ENCODE measurements around the gene PGAP6.

Gene PGAP6

DNA sequence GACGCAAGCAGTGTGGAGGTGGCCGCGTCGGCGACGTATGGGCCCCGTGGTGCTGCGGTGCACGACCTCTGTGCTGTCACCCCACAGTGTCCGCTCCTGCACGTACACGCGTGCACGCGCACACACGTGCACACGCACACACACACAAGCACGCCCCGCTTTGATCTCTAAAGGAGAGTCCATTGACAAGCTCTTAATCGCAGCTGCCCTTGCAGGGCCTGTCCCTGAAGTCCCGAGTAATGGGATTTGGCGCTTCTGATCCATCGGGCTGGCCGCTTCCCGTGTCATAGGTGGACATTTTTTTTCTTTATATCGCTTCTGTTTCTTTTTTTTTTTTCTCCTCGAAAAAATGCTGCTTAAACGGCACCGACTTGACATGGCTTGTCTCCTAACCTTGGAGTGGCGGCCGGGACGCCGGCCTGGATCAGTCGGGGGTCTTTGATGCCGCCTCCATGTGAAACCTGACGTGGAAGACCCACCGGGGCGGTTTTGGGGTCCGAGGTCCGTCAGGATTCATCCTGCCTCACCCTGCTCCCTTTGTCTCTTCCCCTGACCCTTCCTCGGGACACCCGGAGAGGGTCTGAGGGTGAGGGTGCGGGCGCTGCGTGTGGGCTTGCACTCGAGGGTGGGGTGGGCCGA lies 21.0 kb downstream of the PGAP6 start:
- Histone ChIP-seq H3K36me3 (ENCODE audit: insufficient read depth, low read depth, low read length) (no peaks in the 10 kb centered on the region), H3K4me1 (ENCODE audit: insufficient read depth, low read length) (no peaks in the 10 kb centered on the region), H3K27me3 (ENCODE audit: insufficient read depth, low read length) (no peaks in the 10 kb centered on the region), H3K9me3 (ENCODE audit: insufficient read depth, low read depth, low read length) (no peaks in the 10 kb centered on the region), H3K9ac (ENCODE audit: low read depth, low read length) (no peak overlapping the region), H3K4me3 (ENCODE audit: low read length) (no peak overlapping the region), H3K27ac (ENCODE audit: low read length) (no peak overlapping the region)

DNA sequence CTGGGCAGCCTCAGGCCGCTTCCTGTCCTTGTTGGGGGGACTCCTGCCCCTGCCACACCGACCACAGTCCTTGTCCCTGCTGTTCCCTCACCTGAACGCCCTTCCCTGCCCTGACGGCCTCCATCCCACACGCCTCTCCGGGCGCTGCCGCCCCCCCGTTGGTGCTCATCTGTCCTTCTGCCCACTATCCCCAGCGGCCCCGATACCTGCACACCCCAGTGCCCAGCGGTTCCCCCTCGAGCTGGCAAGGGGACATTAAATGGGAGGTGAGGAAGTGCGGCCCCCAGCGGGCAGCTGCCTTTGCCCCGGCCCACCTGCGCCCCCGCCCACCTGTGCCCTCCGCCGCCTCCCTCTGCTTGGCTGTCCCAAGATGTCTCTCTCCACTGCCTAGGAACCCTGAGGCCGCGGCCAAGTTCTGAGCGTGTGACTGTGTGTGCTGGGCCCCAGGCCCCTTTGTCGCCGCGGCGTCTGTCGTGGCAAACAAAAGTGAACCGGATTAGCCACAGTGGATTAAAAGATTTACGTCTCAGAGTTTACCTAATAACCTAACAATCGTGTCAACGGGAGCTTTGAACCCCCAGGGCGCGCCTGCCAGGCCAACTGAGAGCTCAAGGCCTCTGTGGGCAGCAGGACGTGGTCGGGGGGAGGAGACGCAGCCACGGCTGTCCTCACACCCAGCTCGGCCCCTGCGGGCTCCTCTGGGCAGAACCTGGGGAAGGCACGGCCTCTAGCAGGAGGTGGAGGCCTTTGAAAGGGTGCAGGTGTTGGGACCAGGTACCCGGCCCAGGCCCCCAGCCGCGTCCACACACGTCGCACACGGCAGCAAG lies 21.7 kb downstream of the PGAP6 start:
- Histone ChIP-seq H3K27me3 (ENCODE audit: insufficient read depth, low read length) (no peaks in the 10 kb centered on the region), H3K9ac (ENCODE audit: low read depth, low read length) (no peak overlapping the region), H3K9me3 (ENCODE audit: insufficient read depth, low read depth, low read length) (no peaks in the 10 kb centered on the region), H3K4me1 (ENCODE audit: insufficient read depth, low read length) (no peaks in the 10 kb centered on the region), H3K36me3 (ENCODE audit: insufficient read depth, low read depth, low read length) (no peaks in the 10 kb centered on the region), H3K27ac (ENCODE audit: low read length) (no peak overlapping the region), H3K4me3 (ENCODE audit: low read length) (no peak overlapping the region)

DNA sequence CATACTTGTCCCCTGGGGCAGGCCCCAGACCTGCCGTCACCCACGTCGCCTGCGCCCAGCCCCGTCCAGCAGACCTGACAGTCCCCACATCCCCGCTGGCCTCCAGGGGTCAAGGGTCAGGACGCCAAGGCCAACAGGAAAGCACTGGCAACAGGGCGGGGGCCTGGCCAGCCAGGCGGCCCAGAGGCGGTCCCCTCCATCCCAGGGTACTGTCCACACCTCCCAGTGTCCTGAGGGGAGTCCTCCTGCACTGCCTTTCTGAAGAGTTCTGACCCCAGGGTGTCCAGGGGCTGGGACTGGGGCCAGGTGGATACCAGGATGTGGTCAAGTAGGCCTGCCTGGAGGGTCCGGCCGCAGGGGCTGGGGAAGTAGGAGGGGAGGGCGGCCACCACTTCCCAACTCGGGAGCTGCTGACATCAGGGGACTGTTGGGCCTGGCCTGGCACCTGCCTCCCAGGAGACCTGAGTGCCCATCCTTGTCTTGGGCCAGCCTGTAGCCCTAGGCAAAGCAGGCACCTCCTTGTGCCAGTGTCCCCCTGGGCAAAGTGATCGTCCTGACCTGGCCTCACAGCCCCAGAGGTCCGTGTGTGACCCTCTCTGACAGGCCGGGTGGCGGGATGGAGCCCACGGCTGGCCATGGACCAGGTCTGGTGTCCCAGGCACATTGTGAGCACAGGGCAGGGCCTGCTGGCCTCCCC lies 22.6 kb downstream of the PGAP6 start:
- H3K9me3 ChIP-seq (ENCODE audit: insufficient read depth, low read depth, low read length): no peaks in the 10 kb centered on the region
- no peaks in the 10 kb centered on the region for H3K27me3 ChIP-seq (ENCODE audit: insufficient read depth, low read length)
- no peaks in the 10 kb centered on the region for H3K4me1 ChIP-seq (ENCODE audit: insufficient read depth, low read length)
- no peaks in the 10 kb centered on the region for H3K36me3 ChIP-seq (ENCODE audit: insufficient read depth, low read depth, low read length)
- H3K9ac ChIP-seq (ENCODE audit: low read depth, low read length): no peak overlapping the region
- no peak overlapping the region for H3K4me3 ChIP-seq (ENCODE audit: low read length)
- no peak overlapping the region for H3K27ac ChIP-seq (ENCODE audit: low read length)

DNA sequence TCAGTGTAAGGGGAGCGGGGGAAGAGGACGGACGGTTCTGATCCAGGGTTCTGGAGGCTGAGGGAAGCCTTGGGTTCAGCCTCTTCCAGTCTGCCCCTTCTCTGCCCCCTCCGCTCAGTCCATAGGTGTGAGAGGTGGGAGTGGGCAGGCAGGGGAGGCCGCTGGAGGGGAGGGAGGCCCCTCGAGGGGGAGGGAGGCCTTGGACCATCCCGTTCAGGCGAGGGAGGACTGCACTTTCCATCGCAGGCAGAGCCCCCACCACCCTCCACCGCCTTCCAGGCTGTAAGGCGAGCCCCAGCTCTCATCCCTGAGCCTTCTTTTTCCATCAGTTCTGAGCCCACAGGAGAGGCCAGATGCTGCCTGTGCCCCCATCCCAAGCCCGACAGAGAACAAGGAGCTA lies 25.0 kb downstream of the PGAP6 start:
- Histone ChIP-seq H3K4me1 (ENCODE audit: insufficient read depth, low read length) (no peaks in the 10 kb centered on the region), H3K4me3 (ENCODE audit: low read length) (no peak overlapping the region), H3K9me3 (ENCODE audit: insufficient read depth, low read depth, low read length) (no peaks in the 10 kb centered on the region), H3K27me3 (ENCODE audit: insufficient read depth, low read length) (no peaks in the 10 kb centered on the region), H3K27ac (ENCODE audit: low read length) (no peak overlapping the region), H3K36me3 (ENCODE audit: insufficient read depth, low read depth, low read length) (no peaks in the 10 kb centered on the region), H3K9ac (ENCODE audit: low read depth, low read length) (no peak overlapping the region)

DNA sequence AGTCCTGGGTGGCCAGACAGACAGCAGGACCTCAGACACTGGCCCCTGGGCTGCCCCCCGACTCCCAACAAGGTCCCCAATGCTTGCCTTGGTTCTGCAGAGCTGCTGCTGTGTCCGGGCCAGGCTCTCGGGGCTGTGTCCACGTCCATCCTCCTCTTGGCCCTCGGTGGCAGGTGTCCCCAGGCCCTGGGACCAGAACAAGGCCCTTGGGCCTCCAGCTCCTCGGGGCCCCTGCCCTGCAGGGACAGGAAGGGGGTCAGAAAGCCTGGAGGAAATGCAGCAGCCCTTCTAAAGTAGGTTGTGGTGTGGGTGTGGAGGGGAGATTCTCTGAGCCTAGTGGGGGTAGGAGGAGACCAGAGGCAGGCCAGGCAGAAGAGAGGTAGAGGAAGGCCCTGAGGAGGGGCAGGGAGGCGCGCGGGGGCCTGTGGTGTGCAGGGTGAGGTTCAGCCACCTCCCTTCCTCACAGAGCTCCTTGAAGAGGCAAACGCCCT lies 26.8 kb downstream of the PGAP6 start:
- no peaks in the 10 kb centered on the region for H3K27me3 ChIP-seq (ENCODE audit: insufficient read depth, low read length)
- no peaks in the 10 kb centered on the region for H3K9me3 ChIP-seq (ENCODE audit: insufficient read depth, low read depth, low read length)
- peaks cover 7% of the 10 kb centered on the region; the same call in 1 of the 2 replicates for H3K36me3 ChIP-seq (ENCODE audit: insufficient read depth, low read depth, low read length)
- no peaks in the 10 kb centered on the region for H3K4me1 ChIP-seq (ENCODE audit: insufficient read depth, low read length)
- H3K4me3 ChIP-seq (ENCODE audit: low read length): no peak overlapping the region
- H3K27ac ChIP-seq (ENCODE audit: low read length): no peak overlapping the region
- H3K9ac ChIP-seq (ENCODE audit: low read depth, low read length): no peak overlapping the region

DNA sequence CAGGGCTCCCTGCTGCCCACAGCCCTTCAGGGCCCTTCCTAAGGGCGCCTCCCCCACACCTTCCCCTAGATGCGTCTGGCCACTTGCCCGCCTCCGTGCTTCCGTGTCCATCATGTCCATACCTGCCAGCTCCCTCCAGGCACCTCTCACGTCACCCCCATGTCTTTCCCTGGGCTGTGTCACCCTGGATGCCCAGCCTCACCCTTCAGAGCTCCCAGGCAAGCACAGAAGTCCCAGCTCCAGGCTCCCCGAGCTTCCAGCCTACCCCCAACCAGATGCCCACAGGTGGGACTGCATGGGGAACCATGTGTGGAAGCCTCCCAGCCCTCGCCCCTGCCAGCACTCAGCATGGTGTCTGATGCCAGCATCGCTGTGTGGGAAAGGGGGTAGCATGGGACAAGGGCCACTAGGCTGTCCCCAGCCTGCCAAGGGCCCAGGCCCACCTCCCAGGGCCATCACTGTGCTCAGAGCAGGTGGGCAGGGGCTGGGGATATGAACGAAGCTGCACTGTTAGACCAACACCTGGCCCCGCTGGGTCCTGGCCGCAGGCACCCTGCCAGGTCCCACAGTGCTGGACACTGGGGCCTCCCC lies 27.4 kb downstream of the PGAP6 start:
- Histone ChIP-seq H3K27me3 (ENCODE audit: insufficient read depth, low read length) (no peaks in the 10 kb centered on the region), H3K4me1 (ENCODE audit: insufficient read depth, low read length) (no peaks in the 10 kb centered on the region), H3K9me3 (ENCODE audit: insufficient read depth, low read depth, low read length) (no peaks in the 10 kb centered on the region), H3K27ac (ENCODE audit: low read length) (no peak overlapping the region), H3K4me3 (ENCODE audit: low read length) (no peak overlapping the region), H3K36me3 (ENCODE audit: insufficient read depth, low read depth, low read length) (peaks cover 10% of the 10 kb centered on the region; the same call in 1 of the 2 replicates), H3K9ac (ENCODE audit: low read depth, low read length) (no peak overlapping the region)

DNA sequence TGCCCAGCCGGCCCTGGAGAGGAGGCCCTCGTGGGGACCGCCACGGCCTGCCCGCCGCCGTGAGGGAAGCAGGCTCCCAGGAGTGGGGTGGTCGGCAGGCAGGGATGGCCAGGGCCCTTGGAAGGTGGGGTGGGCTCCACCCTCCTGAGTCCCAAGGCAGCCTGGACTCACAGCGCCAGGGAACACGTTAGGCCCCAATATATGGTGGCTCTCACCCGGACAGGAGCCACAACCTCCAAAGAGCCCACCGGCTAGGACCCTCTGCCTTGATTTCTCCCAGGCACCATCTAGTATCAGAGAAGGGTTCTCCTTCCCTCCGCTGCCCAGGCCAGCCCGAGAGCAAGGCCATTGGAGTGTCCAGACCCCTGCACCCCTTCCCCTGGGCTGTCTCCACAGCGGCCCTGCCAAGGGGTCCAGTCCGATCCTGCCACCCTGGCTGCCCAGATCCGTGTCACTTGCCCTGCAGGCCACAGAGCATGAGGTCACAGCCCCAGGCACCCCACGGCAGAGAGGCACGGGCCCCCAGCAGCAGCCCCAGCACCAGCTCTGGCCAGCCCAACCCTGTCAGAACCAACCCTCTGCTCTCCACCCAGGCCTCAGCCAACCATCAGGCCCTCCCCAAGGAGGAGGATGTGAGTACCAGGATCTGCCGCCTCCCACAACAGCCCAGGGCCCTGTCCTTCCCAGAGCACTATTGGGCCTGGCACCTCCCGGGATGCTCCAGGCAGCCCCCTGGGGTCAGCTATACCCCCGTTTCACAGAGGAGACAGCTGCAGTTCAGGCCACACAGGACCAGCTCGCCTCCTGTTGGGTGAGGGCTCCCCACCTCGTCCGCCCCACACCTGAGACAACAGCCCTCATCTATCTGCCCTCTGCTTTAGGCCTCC lies 28.1 kb downstream of the PGAP6 start:
- Histone ChIP-seq H3K4me1 (ENCODE audit: insufficient read depth, low read length) (no peaks in the 10 kb centered on the region), H3K9ac (ENCODE audit: low read depth, low read length) (peak overlapping the region; percentile 41; the same call in 1 of the 2 replicates), H3K36me3 (ENCODE audit: insufficient read depth, low read depth, low read length) (peaks cover 12% of the 10 kb centered on the region; the same call in 1 of the 2 replicates), H3K27ac (ENCODE audit: low read length) (no peak overlapping the region), H3K9me3 (ENCODE audit: insufficient read depth, low read depth, low read length) (no peaks in the 10 kb centered on the region), H3K4me3 (ENCODE audit: low read length) (peak overlapping the region; percentile 60; the same call in 1 of the 2 replicates), H3K27me3 (ENCODE audit: insufficient read depth, low read length) (no peaks in the 10 kb centered on the region)

DNA sequence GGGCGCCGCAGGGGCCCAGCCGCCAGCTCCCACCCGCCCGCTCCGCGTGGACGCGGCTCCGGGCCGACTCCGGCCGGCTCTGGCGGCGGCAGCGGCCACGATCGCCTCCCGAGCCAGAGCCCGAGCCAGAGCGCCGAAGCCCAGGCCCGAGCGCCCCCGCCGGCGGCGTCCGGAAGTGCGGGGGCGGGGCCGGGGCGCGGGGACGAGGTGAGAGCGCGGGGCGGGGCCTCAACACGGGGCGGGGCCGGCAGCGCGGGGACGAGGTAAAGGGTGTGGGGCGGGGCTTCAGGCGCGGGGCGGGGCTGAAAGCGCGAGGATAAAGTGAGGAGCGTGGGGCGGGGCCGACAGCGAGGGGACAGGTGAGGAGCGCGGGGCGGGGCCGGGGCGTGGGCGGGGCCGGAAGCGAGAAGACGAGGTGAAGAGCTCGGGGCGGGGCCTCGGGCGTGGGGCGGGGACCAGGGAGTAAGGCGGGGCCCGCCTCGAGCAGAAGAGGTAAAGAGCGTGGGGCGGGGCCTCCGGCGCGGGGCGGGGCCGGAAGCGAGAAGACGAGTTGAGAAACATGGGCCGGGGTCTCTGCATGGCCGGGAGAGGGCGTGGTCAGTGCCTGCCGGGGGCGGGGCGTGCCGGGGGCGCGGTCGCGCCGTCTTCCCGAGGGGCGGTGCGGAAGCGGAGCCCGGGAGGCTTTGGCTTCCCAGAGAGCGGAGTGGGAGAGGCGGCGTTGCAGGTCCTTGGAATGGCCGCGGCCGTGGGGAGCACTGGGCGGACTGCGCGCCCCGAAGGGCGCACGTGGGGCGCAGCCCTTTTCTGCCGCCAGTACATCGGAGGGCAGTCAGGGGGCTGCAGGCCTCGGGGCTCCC lies 29.0 kb downstream of the PGAP6 start, which contains the start of gene AXIN1:
Gene AXIN1, minus strand, starts transcription at position 177 of the 857 bp plus-strand sequence. CDS start 5,698 bp downstream, outside the sequence.
- Histone ChIP-seq H3K4me3 (ENCODE audit: low read length) (peak within 1 kb of the TSS; percentile 77), H3K27me3 (ENCODE audit: insufficient read depth, low read length) (no peaks in the 10 kb centered on the region), H3K4me1 (ENCODE audit: insufficient read depth, low read length) (no peaks in the 10 kb centered on the region), H3K9me3 (ENCODE audit: insufficient read depth, low read depth, low read length) (no peaks in the 10 kb centered on the region), H3K9ac (ENCODE audit: low read depth, low read length) (peak within 1 kb of the TSS; percentile 77; the same call in 1 of the 2 replicates), H3K36me3 (ENCODE audit: insufficient read depth, low read depth, low read length) (peaks cover 12% of the 10 kb centered on the region; the same call in 1 of the 2 replicates), H3K27ac (ENCODE audit: low read length) (no peak within 1 kb of the TSS)

DNA sequence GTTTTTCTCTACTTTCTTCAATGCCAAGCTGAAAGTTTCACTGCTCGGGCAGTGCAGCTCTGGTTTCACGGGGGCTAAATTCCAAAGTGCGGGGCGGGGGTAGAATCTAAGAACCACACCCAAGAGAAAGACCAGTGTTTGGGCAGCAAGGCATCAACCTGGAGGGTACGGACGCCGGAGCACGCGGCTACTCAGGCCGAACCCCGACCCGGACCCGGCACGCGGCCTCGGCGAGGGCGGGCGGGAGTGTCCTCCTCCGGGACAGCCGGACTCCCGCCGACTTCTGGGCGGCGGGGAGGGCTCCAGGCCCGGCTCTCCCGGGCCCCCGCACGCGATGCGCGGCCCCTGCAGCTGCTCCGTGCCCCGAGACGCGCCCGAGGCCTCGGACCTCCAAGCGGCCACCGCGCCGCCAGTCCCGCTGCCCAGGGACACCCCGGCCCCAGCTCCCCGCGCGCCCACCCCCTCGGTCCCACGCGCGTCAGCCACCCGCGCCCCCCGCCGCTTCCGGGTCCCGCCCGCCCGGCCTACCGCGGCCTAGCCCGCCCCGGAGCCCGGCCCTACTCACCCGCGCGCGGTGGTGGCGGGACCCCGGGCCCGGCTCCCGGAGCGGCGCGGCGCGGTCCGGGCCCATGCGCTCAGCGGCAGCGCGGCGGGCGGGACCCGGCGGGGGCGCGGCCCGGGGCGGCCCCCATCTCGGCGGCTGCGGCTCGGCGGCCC lies 29.8 kb downstream of the PGAP6 start:
- Histone ChIP-seq H3K36me3 (ENCODE audit: insufficient read depth, low read depth, low read length) (peaks cover 16% of the 10 kb centered on the region), H3K4me1 (ENCODE audit: insufficient read depth, low read length) (no peaks in the 10 kb centered on the region), H3K27me3 (ENCODE audit: insufficient read depth, low read length) (no peaks in the 10 kb centered on the region), H3K27ac (ENCODE audit: low read length) (no peak overlapping the region), H3K9me3 (ENCODE audit: insufficient read depth, low read depth, low read length) (no peaks in the 10 kb centered on the region), H3K4me3 (ENCODE audit: low read length) (peak overlapping the region; percentile 77), H3K9ac (ENCODE audit: low read depth, low read length) (peak overlapping the region; percentile 77; the same call in 1 of the 2 replicates)

Data from iPS-20b (cell line).